Measurements from ENCODE around the gene AGPAT3.

AGPAT3 gene

GRCh38 chr21:43877936-43878575, 13.0 kb downstream of the AGPAT3 start:
- no peaks in the 10 kb centered on the region for H3K27me3 ChIP-seq (ENCODE audit: control insufficient read depth, low read length)

GRCh38 chr21:43879348-43880110, 14.5 kb downstream of the AGPAT3 start:
- H4K20me1 ChIP-seq (ENCODE audit: control insufficient read depth, insufficient read depth, low read depth, low read length): peaks cover 6% of the 10 kb centered on the region; the same call in 1 of the 2 replicates
- no peaks in the 10 kb centered on the region for H3K9me3 ChIP-seq (ENCODE audit: control insufficient read depth, insufficient read depth, low read length)
- no peak overlapping the region for H3K4me2 ChIP-seq (ENCODE audit: low read length)
- peaks cover 6% of the 10 kb centered on the region for H3K36me3 ChIP-seq (ENCODE audit: control insufficient read depth, low read length)
- H3K79me2 ChIP-seq (ENCODE audit: control insufficient read depth, low read length): peaks cover 62% of the 10 kb centered on the region
- H3K27ac ChIP-seq (ENCODE audit: low read depth, low read length): no peak overlapping the region
- no peaks in the 10 kb centered on the region for H3K9me2 ChIP-seq (replicated peaks; ENCODE audit: control insufficient read depth, low read length)
- no peaks in the 10 kb centered on the region for H3K4me1 ChIP-seq (ENCODE audit: control insufficient read depth, low read length)
- no peaks in the 10 kb centered on the region for H3F3A ChIP-seq (ENCODE audit: control insufficient read depth, insufficient read depth)
- no peak overlapping the region for H3K4me3 ChIP-seq (ENCODE audit: low read length)
- no peaks in the 10 kb centered on the region for H3K27me3 ChIP-seq (ENCODE audit: control insufficient read depth, low read length)
- no peak for TF ChIP-seq CTCF (IDR thresholded peaks at IDR 0.05; ENCODE audit: low read depth, low read length, poor library complexity, severe bottlenecking)
- TF ChIP-seq EZH2phosphoT487 (IDR thresholded peaks at IDR 0.05; ENCODE audit: borderline replicate concordance, low read length): no peak

More at GRCh38 chr21:43877936-43878575, 13.0 kb downstream of the AGPAT3 start:
- H3K27ac ChIP-seq (ENCODE audit: low read depth, low read length): no peak overlapping the region
- peaks cover 60% of the 10 kb centered on the region for H3K79me2 ChIP-seq (ENCODE audit: control insufficient read depth, low read length)
- no peak overlapping the region for H3K4me3 ChIP-seq (ENCODE audit: low read length)
- H3K4me2 ChIP-seq (ENCODE audit: low read length): no peak overlapping the region
- H3K9me3 ChIP-seq (ENCODE audit: control insufficient read depth, insufficient read depth, low read length): no peaks in the 10 kb centered on the region
- H3K36me3 ChIP-seq (ENCODE audit: control insufficient read depth, low read length): peaks cover 6% of the 10 kb centered on the region
- 0 out of 2 replicates have a peak, but pooled peaks cover 2% of the 10 kb centered on the region for H3F3A ChIP-seq (ENCODE audit: control insufficient read depth, insufficient read depth)
- TF ChIP-seq EZH2phosphoT487 (IDR thresholded peaks at IDR 0.05; ENCODE audit: borderline replicate concordance, low read length) (no peak), CTCF (IDR thresholded peaks at IDR 0.05; ENCODE audit: low read depth, low read length, poor library complexity, severe bottlenecking) (no peak)
- H3K9me2 ChIP-seq (replicated peaks; ENCODE audit: control insufficient read depth, low read length): no peaks in the 10 kb centered on the region
- peaks cover 7% of the 10 kb centered on the region; the same call in 1 of the 2 replicates for H4K20me1 ChIP-seq (ENCODE audit: control insufficient read depth, insufficient read depth, low read depth, low read length)
- H3K4me1 ChIP-seq (ENCODE audit: control insufficient read depth, low read length): no peaks in the 10 kb centered on the region

GRCh38 chr21:43880111-43880985, 15.3 kb downstream of the AGPAT3 start:
- no peak overlapping the region for H3K4me2 ChIP-seq (ENCODE audit: low read length)
- no peaks in the 10 kb centered on the region for H3K4me1 ChIP-seq (ENCODE audit: control insufficient read depth, low read length)
- no peak overlapping the region for H3K4me3 ChIP-seq (ENCODE audit: low read length)
- peaks cover 63% of the 10 kb centered on the region for H3K79me2 ChIP-seq (ENCODE audit: control insufficient read depth, low read length)
- H3K27me3 ChIP-seq (ENCODE audit: control insufficient read depth, low read length): no peaks in the 10 kb centered on the region
- TF ChIP-seq CTCF (IDR thresholded peaks at IDR 0.05; ENCODE audit: low read depth, low read length, poor library complexity, severe bottlenecking): no peak
- TF ChIP-seq EZH2phosphoT487 (IDR thresholded peaks at IDR 0.05; ENCODE audit: borderline replicate concordance, low read length): no peak
- H3K36me3 ChIP-seq (ENCODE audit: control insufficient read depth, low read length): peaks cover 6% of the 10 kb centered on the region
- no peaks in the 10 kb centered on the region for H3K9me3 ChIP-seq (ENCODE audit: control insufficient read depth, insufficient read depth, low read length)
- no peaks in the 10 kb centered on the region for H3K9me2 ChIP-seq (replicated peaks; ENCODE audit: control insufficient read depth, low read length)
- H3K27ac ChIP-seq (ENCODE audit: low read depth, low read length): no peak overlapping the region
- no peaks in the 10 kb centered on the region for H3F3A ChIP-seq (ENCODE audit: control insufficient read depth, insufficient read depth)
- H4K20me1 ChIP-seq (ENCODE audit: control insufficient read depth, insufficient read depth, low read depth, low read length): 0 out of 2 replicates have a peak, but pooled peaks cover 2% of the 10 kb centered on the region
